GM18505 (cell line): ENCODE data around the gene WDR64.

ENCODE experiments used
- ATAC-seq: cut with Tn5 transposase; IDR thresholded peaks from one replicate; pipeline ENCODE4 v1.9.1; 2021; ENCODE audit not compliant: unreplicated experiment
- POLR2A ChIP-seq: IDR thresholded peaks from 4 replicates; pipeline ENCODE4 v1.6.1; 2011; ENCODE audit warnings: borderline replicate concordance; ENCODE audit not compliant: insufficient read depth, insufficient read length; ENCODE audit errors: extremely low read depth

Gene WDR64

DNA sequence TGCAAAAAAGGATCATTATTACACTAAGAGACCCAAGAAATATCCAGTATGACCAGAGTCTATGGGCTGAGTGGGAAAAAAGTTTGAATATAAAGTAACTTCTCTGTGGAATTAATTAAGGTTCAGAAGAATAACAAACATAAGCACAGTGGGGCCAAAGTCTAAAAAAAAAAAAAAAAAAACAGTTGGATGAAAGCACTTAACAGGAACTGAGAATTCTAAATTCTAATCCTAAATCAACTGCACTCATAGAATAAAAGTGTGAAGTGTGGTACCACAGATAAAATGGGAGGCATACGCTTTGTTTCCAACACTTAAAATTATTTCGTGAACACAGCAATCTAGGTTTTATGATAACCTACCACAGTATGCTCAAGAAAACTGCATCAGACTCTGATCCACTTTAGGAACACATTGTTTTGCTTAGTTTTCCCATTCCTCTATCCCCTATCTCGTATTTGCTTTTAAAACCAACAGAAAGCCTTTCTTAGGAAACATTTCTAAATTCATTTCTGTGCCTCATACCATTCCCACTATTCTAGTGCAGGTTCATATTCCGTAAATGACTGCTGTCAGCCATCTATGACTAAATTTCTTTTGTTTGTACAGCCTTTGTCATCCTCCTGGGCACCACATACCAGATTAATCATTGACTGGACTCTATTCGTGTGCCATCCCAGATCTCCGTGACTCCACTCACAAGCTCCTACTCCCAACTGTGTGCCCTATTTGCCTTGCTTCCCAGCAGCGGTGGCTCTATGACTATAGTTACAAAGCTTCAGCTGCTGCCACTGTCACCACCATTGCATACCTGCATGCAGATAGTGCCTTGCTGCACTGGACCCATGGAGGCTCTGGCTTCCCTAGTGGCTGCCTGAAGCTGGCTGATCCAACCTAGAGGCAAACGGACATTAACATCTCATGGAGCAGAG, 36.8 kb upstream of the WDR64 start:
- ATAC-seq: no peak

DNA sequence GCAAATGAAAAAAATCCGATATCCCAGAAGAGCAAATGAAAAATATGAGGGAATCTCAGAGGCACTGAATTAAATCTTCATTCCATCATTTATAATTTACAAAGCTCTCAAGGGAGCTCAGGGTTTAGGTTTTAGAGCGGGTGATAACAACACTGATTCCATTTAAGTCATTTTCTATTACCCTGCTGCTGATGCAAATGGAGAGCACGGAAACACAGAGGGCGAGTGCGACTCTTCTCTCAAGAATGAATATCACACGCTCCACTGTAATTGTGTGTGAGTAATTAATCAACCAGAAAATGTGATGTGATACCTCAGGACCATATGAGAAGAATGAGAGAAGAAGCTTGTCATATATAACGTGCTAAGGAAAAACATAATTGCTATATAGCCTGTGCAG, 34.7 kb upstream of the WDR64 start:
- no peak for TF ChIP-seq POLR2A
- ATAC-seq: no peak

More for the DNA sequence above, 36.8 kb upstream of the WDR64 start:
- no peak for TF ChIP-seq POLR2A

DNA sequence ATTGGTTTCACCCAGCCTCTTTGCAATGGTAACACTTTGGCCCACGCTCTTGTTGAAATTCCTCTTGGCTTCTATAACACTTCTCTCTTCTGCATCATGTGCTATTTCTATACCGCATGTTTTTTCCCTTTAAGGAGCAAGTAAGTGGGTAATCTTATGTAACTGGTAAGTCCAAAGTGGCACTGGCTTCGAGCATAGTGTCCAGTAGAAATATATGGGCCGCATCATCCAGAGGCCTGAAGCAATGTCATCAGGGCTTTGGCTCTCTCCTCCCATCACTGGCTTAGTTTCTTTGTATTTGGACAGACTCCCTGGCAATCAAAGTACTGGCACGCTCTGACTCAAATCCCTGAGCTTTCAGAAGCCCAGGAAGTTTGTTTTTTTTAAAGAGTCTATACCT, 29.4 kb upstream of the WDR64 start:
- TF ChIP-seq POLR2A: no peak
- no peak for ATAC-seq

DNA sequence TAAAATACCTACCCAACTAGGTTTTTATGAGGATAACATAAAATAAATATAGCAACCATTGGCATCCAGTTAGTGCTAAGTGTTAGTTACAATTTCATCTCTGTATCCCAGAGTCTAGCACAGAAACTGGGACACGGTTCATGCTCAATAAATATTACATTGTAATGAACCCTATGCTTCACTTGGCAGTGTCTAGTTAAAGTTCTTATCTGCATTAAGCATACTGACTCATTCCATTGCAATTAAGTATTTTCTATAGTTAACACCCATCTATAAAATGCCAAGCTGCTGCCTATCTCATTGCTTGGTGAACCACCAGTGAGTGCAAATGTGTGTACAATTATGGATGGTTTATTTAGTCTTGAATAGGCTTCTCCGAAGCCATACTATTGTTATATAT, 27.1 kb upstream of the WDR64 start:
- ATAC-seq: no peak
- no peak for TF ChIP-seq POLR2A

DNA sequence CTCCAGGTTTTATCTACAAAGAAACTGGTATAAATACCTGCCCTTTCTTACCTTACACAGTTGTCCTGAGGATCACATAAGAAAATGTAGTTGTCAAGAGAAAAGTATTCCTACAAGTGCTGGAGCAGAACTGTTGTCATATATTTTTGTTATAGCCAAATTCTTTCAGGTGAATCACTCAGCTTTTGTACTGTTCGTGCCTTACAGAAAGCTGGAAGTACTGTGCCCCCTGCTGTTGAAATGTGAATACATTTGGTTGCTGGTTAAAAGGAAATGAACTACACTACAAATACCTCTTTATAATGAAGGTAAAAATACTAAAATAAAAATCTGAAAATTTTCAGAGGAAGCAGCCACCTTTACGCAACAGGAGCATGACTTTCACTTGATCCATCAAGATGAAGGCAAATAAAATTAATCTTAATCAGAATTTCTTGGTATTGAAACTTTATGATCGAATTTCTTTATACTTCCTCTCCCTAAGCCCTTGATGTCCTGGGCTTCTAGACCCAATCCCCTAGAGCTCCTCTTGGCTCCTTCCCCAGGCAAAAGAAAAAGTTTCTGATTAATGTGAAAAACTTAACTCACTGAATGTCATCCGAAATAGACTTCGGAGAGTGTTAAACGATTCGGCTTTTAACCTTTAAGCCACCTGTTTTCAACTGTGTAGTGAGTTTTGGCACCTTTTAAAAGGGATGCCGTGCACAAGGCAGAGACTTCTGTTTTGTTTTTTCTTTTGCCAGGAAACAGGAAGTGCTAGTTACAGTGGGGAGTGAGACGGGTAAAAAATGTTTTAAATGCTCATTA, 24.4 kb upstream of the WDR64 start:
- no peak for TF ChIP-seq POLR2A
- peak; percentile 81 for ATAC-seq

DNA sequence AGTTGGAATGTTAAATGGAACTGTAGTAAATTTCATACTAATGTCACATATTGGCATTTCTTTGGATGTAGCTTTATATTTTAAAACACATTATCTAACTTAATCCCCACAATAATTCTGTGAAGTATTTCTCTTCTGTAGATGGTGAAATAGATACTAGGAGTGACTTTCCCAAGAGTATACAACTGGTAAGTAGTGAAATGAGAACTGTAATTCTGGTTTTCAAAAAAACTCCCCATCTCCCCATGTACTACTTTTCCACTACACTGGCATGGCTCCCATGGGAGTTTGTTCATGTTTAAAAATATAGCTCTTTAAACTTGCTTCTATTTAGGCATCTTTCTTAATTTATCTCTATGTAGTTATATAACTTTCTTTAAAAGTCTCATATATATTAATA, 22.1 kb upstream of the WDR64 start:
- no peak for TF ChIP-seq POLR2A
- no peak for ATAC-seq

DNA sequence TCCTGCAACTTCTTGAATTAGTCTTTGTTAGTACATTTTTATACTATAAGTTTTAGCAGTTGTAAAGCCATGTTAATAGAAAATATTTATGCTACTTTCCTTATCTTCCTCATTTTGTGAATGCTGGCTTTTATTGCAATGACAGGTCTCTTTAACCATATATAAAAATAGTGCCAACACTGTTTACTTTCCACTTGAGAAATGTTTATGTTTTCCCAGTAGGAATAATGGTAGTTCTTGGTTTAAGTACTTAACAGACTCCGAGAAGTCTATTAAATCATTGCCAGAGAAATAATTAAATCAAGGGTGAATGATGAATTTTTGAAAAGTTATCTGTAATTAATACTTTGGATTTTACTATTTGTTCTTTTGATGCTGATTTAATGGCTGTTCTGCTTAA, 21.6 kb upstream of the WDR64 start:
- ATAC-seq: no peak
- no peak for TF ChIP-seq POLR2A

DNA sequence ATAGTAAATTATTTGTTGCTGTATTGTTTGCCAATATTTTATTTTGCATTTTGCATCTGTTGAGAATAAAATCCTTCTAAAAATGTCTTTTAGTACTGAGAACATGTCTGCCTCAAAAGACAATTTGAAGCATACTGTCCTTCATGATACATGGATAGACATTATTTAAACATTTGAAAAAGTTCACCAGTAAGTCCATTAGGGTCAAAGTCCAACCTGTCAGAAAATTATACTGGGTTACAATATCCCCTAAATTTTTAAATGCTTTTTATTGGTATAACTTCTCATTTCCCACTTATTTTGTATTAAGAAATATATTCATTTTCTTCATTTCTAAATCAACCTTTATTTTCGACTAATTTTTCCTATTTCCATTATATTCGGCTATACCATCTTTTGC, 21.2 kb upstream of the WDR64 start:
- no peak for ATAC-seq
- no peak for TF ChIP-seq POLR2A

DNA sequence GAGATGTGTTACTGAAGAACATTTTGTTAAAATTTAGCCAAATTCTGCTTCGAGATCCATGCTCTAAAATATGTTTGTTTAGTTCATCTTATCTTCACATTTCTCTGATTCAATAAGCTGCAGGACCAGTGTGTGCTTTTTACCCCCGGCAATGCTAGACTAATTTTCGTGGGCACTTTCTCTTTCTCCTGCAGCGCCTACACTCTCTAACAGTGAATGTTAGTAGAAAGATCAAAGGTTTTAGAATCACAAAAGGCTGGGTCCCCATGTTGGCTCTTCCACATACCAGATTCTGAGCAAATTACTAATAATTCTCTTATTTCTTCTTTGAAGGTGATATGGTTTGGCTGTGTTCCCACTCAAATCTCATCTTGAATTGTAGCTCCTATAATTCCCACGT, 20.4 kb upstream of the WDR64 start:
- no peak for TF ChIP-seq POLR2A
- ATAC-seq: no peak

DNA sequence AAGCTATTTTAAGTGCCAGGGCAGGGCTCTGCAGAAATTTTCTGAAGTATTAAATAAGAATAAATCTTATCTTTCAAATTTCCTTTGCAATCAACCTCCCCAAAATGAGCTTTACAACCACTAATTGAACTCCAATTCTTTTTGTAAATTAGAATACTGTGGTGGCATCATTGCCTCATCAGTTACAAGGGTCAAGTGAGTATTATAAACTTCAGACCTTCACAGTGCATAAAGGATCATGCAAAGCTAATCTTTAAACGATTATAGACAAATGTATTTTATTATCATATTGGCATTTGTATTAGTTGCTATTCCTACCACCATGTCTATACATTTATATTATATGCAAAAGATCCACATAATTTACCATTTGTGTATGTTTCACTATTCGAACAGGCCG, 19.1 kb upstream of the WDR64 start:
- no peak for TF ChIP-seq POLR2A
- ATAC-seq: no peak

DNA sequence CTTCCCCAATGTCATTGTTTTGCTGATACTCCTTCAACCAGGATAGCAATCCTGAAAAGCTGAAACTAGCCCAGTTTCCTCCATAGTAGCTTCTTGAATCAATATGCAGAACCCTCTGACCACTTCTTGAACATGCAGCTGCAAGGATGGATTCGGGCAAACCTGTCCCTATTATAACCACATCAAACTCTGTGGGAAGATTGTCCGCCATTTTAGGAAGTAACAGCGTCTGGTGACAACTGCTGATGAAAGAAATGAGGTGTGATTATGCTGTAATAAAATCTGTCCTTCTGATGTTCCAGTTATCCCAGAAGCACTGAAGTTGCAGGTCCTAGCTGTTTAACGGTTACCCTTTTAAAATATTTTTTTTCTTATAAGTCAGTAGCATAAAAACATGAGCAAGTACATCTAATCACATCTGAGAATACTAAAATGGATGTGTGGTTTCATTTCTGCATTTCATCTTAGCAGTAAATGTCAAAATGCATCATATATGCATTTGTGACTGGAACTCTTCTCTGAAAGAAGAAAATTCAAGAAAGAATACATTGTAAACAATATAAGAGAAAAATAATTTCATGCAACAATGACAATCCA, 16.4 kb upstream of the WDR64 start:
- no peak for ATAC-seq
- TF ChIP-seq POLR2A: no peak

DNA sequence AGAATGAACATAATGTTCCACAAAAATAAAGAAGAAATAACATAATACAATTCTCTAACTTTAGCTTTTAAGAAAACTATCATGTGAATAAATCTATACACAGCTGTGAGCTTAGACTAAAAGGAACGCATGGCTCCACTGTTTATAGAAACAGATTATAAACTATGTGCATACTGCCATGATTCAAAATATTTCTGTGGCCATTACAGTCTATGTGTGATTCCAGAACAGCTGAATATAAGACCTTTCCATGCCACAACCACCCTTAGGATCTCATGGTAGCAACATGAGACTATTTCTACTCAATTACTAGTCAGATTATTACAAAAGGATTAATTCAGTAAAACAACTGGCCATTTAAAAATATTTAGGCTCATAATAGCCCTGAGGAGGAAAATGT, 15.8 kb upstream of the WDR64 start:
- ATAC-seq: no peak
- no peak for TF ChIP-seq POLR2A

DNA sequence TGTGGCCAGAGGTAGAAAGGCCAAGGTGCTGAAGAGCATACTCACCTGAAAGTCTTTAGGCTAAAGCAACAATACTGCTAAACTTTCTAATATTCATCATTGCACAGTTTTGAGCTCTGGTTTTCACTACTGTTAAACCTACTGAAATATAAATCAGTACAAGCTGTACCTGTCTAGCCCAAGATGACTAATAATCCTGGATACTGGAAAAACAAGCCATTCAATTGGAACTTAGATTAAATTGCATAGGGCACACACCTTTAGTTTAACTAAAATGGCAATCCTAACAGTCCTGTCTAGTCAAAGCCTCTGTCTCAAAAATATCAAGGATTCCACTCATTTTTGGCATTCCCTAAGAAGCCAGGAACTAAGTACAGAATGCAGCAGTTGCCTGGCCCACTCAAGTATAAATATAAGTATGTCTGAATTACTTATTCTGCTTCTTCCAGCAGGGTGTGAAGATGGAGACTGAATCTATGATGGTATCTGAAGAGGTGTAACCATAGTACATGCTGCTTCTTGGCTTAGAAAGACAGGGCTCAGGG, 15.0 kb upstream of the WDR64 start:
- no peak for ATAC-seq
- no peak for TF ChIP-seq POLR2A

DNA sequence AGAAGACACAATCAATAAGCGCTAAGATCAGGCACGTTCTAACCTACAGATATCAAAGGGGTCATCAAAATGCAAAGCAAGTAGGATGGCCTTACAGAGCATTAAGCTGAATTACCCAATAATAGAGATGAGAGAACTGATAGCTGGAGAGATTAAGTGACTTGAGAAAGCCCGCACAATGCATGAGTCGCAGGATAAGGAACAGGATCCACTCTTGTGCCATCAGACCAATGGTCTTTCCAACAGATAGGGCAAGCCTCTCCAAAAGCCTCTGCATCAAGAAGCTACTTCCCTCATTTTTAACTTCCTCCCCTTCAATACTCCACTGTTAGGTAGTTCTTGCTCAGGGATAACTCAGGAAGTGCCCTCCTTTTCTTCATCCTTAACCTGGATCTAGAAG, 14.5 kb upstream of the WDR64 start:
- no peak for TF ChIP-seq POLR2A
- ATAC-seq: no peak

DNA sequence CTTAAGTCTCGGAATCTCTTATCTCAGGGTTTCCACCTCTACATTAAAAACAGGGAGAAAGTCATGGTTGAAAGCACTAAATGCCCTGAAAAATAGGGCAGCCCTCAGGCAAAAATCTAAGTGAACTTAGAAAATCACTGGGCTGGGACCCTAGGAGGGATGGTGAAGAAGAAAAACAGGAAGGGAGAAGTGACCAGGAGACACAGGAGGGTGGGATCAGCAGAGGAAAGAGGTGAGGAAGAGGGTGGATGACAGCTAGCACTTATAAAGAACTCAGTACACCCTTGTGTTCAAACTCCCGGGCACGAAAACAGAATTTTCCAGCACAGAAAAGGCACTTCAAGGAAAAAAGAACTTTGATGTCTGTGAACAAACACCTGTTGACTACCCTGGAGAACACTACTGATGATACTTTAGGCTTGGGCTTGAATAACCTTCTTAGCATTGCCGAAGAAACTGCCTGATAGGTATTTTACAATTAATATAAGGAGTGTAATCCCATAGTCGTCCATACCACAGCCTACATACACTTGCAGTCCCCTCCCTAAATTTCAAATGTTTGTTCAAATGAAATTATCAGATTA, 13.9 kb upstream of the WDR64 start:
- no peak for ATAC-seq
- TF ChIP-seq POLR2A: no peak
